GM12878 (cell line): ENCODE data around the gene SOCS1. TPM values are rescaled to one million over a fixed set of nuclear protein-coding genes. Genes with fewer than 3 reads are reported as not detected.

Source experiments
- ATAC-seq: fragments of 200-7000 bp; cut with Tn5 transposase; 3 replicates; pipeline ENCODE4 v1.9.1; 2020; ENCODE audit warnings: mild to moderate bottlenecking, moderate library complexity
- BruUV-seq: library from RNA; stranded (reverse); fragments of 400-500 nt; replicated peaks from 2 replicates; lab custom pipeline; 2021; lab: Mats Ljungman, UMichigan
- CTCF ChIA-PET: fragments of 300-600 bp; sonication (Branson Sonifier 250); formaldehyde crosslinking; extraction: SDS; loops from one replicate; lab custom pipeline; 2021; ENCODE audit warnings: inconsistent platforms; lab: Yijun Ruan, JAX
- POLR2A ChIA-PET: fragments of 350-600 bp; formaldehyde crosslinking; extraction: SDS; loops from one replicate; lab custom pipeline; 2021; ENCODE audit warnings: inconsistent platforms; lab: Charles Lee
- RAD21 ChIA-PET: fragments of 300-600 bp; sonication (Branson Sonifier 250); formaldehyde crosslinking; loops from one replicate; lab custom pipeline; 2023; ENCODE audit warnings: antibody characterized with exemption; ENCODE audit not compliant: unreplicated experiment; lab: Charles Lee
- SMC1A ChIA-PET: fragments of 300-600 bp; sonication (Branson Sonifier 250); formaldehyde crosslinking; loops from one replicate; lab custom pipeline; 2023; ENCODE audit not compliant: unreplicated experiment, uncharacterized antibody; lab: Charles Lee
- DNase-seq: peaks from one replicate; pipeline ENCODE4 v3.0.0-alpha.2; 2011; ENCODE audit warnings: low read depth, low spot score
- FAIRE-seq: peaks from 3 replicates; lab custom pipeline; 2011; peaks lifted over from hg19 to GRCh38; lab: Jason Lieb, UNC
- H2AFZ ChIP-seq: 2 replicates; pipeline ENCODE4 v1.6.0; 2011; ENCODE audit warnings: low read depth, low read length, control low read depth; ENCODE audit not compliant: control insufficient read depth
- H3K27ac ChIP-seq: 2 replicates; pipeline ENCODE4 v1.5.1; 2011; ENCODE audit warnings: control low read depth; ENCODE audit not compliant: control insufficient read depth, insufficient read depth
- H3K27me3 ChIP-seq, 2 experiments: replicated peaks in 1 of 2; 2 replicates each; pipeline versions ENCODE4 v1.6.0 to v1.6.1; 2011; ENCODE audit warnings: low read length in 1 of 2; ENCODE audit not compliant: control insufficient read depth in 2 of 2, insufficient read depth in 2 of 2
- H3K36me3 ChIP-seq, 2 experiments: 2 replicates each; pipeline ENCODE4 v1.5.1; 2011; ENCODE audit warnings: low read length in 1 of 2; ENCODE audit not compliant: control insufficient read depth in 2 of 2, insufficient read depth in 2 of 2
- H3K4me1 ChIP-seq: 2 replicates; pipeline ENCODE4 v1.6.1; 2011; ENCODE audit warnings: mild to moderate bottlenecking, low read length, moderate library complexity, mixed read lengths; ENCODE audit not compliant: control insufficient read depth, insufficient read depth
- H3K4me2 ChIP-seq: 2 replicates; pipeline ENCODE4 v1.6.0; 2011; ENCODE audit warnings: control low read depth; ENCODE audit not compliant: control insufficient read depth, insufficient read depth
- H3K4me3 ChIP-seq: fragments of 200-600 bp; sonication (generic); 2 replicates; pipeline ENCODE4 v1.5.1; 2016
- H3K79me2 ChIP-seq: 2 replicates; pipeline ENCODE4 v1.6.0; 2011; ENCODE audit warnings: low read length; ENCODE audit not compliant: control insufficient read depth, insufficient read depth
- H3K9ac ChIP-seq: 2 replicates; pipeline ENCODE4 v1.8.0; 2011; ENCODE audit warnings: low read length, control low read depth, mixed read lengths; ENCODE audit not compliant: control insufficient read depth, insufficient read depth
- H3K9me3 ChIP-seq: replicated peaks from 3 replicates; pipeline ENCODE4 v1.5.1; 2011; ENCODE audit warnings: mild to moderate bottlenecking, low read length; ENCODE audit not compliant: control insufficient read depth, insufficient read depth
- H4K20me1 ChIP-seq: 2 replicates; pipeline ENCODE4 v1.6.0; 2011; ENCODE audit not compliant: control insufficient read depth, insufficient read depth
- GABPA ChIP-seq: IDR thresholded peaks from 2 replicates; pipeline ENCODE4 v1.6.1; 2014; ENCODE audit warnings: antibody characterized with exemption, low read depth, mild to moderate bottlenecking, inconsistent platforms
- GATAD2B ChIP-seq: fragments of 450-650 bp; conservative IDR thresholded peaks from 2 replicates; pipeline ENCODE4 v1.6.1; 2017; ENCODE audit warnings: low read depth, mild to moderate bottlenecking, moderate library complexity
- NFXL1 ChIP-seq: fragments of 450-650 bp; IDR thresholded peaks from 2 replicates; pipeline ENCODE4 v1.6.1; 2017; ENCODE audit warnings: antibody characterized with exemption, mild to moderate bottlenecking, borderline replicate concordance
- PML ChIP-seq: IDR thresholded peaks from 2 replicates; pipeline ENCODE4 v1.6.1; 2012; ENCODE audit warnings: low read length, inconsistent platforms
- RBBP5 ChIP-seq: fragments of 200-600 bp; sonication (generic); conservative IDR thresholded peaks from 2 replicates; pipeline ENCODE4 v1.6.1; 2016
- SMAD5 ChIP-seq: IDR thresholded peaks from 2 replicates; pipeline ENCODE4 v1.6.1; 2016; ENCODE audit warnings: antibody characterized with exemption, low read depth
- SUPT20H ChIP-seq: IDR thresholded peaks from 2 replicates; pipeline ENCODE4 v1.6.1; 2011; ENCODE audit warnings: low read depth, mild to moderate bottlenecking, low read length, moderate library complexity, borderline replicate concordance; ENCODE audit not compliant: control insufficient read depth
- WRNIP1 ChIP-seq: IDR thresholded peaks from 2 replicates; pipeline ENCODE4 v1.6.1; 2011; ENCODE audit warnings: low read depth, low read length, improper control_type of control experiment, borderline replicate concordance
- WGBS: methylation state at CpG from one replicate; pipeline ENCODE4 v1.1.6; 2016; ENCODE audit warnings: low lambda C conversion rate; ENCODE audit not compliant: insufficient replicate concordance, insufficient coverage; ENCODE audit errors: missing lambda C conversion rate; 5-methylcytosine and 5-hydroxymethylcytosine counted together
- in situ Hi-C: fragments of 300-500 bp; cut with MboI; formaldehyde crosslinking; loops from 9 replicates; pipeline ENCODE4 v1.14.3; 2018; ENCODE audit warnings: mixed read lengths
- intact Hi-C: fragments of 100-400 bp; cut with micrococcal nuclease; formaldehyde crosslinking; loops from one replicate; pipeline ENCODE4 v1.14.2; 2022; ENCODE audit not compliant: unreplicated experiment
- polyA plus RNA-seq, 11 experiments: library from polyadenylated mRNA; depleted of rRNA in 4 of 11; unstranded in 6 of 11; stranded (reverse) in 5 of 11; fragments of >200 nt; fragmentation: Nextera tagmentation in 4 of 11; fragmentation: Illumina TruSeq in 1 of 11; extraction: Ambion mirVana in 4 of 11; extraction: Trizol in 1 of 11; gene quantifications; 1 replicate in 1 of 11; 2 replicates in 10 of 11; pipeline versions ENCODE4 v1.2.1 to v1.2.3, GENCODE V29; 2011 to 2016; ENCODE audit warnings: inconsistent platforms in 2 of 11, missing spikeins in 2 of 11, low read depth in 1 of 11
- total RNA-seq, 4 experiments: library from RNA; depleted of rRNA in 3 of 4; stranded (reverse); fragments of >200 nt in 3 of 4; fragmentation: Illumina TruSeq in 1 of 4; extraction: Trizol in 1 of 4; gene quantifications; 2 replicates each; pipeline versions ENCODE4 v1.2.1 to v1.2.3, GENCODE V29; 2013 to 2021

The SOCS1 gene
- total and polyA plus RNA-seq, 10 of the 15 experiments (the other 5 are each of a cell fraction or from before 2014, with no cell fraction given): 0.42 to 39.8 (median 11.2) TPM

DNA sequence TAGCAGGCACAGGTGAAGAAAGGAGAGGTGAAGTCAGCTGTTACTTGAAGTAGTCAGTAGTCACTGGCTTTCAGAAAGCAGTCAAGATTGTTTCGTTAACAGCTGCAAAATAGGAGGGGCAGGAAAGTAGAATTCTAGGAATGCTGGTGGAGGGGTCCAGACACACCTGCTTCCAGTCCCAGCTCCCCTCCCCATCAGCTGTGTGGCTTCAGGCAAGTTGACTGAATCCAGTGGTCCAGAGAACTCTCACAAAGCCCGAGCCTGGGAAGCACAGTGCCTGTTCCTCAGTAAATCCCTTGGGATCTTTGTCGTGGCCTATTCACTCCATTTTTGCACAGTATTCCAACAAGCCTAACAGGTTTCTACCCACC, 4.6 kb upstream of the SOCS1 start:
- ChIA-PET CTCF (interaction anchor here (0.8 to 11.0 kb wide), 5 partner anchors 36 to 126 kb away, joined by 4 to 170 read pairs (median 7); no protein-coding TSS in a partner anchor), SMC1A (interaction anchor here (0.6 to 8.2 kb wide), 6 partner anchors 25 to 111 kb away, joined by 3 to 108 read pairs (median 4); no protein-coding TSS in a partner anchor)

DNA sequence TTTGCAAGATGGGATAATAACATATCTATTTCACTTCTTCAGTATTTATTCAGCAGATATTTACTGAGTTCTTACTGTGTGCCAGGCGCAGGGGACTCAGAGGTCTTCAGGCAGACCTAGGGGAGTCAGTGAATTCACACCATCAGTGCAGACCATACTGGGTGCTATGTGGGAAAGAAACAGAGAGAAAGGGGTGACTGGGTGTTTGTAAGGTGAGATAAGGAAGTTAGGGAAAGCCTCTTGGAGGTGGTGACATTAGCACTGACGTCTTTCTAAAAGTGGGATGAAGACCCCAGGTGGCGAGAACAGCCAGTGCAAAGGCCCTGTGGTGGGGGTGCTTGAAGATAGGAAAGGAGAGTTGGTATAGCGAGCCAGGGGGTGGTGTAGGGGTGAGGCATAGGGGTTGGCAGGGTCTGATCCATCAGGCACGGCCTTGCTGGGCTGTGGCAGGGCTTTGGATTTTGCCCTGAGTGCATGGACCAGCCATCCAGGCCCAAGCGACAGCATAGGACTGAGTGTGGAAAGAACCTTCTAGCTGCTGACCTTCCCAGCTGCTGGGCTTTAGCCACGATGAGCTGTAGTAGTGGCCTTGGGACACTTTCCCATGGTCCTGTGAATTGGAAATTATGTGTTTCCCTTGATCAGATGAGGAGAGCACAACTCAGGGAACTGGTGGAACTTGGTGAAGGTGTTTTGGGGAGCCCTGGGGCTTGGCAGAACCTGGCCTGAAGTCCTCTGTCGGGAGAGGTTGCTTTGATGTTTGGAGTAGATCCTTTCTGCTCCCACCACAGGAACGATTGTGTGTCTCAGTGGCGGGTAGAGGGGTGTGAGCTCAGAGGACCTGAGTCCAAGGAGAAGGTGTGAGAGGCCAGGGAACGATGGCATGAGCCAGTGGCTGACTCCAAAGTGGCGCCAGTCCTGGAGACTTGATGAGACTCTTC, 3.9 kb upstream of the SOCS1 start:
- no peak overlapping the region for H3K4me2 ChIP-seq
- H3K4me1 ChIP-seq: peaks cover 45% of the 10 kb centered on the region
- no peak for TF ChIP-seq GATAD2B
- no peak for TF ChIP-seq SMAD5
- no peak for TF ChIP-seq PML
- TF ChIP-seq NFXL1: no peak
- H3K4me3 ChIP-seq: no peak overlapping the region
- BruUV-seq: no TSS peak
- no peak overlapping the region for H3K9ac ChIP-seq
- H3K79me2 ChIP-seq: peaks cover 11% of the 10 kb centered on the region
- ATAC-seq (no peak), DNase-seq (no peak), FAIRE-seq (no peak)
- H2AFZ ChIP-seq: no peak overlapping the region
- ChIA-PET RAD21 (interaction anchor here (1.0 to 11.8 kb wide), 6 partner anchors 26 to 96 kb away, joined by 3 to 243 read pairs (median 54); no protein-coding TSS in a partner anchor), CTCF (interaction anchor here (0.8 to 11.0 kb wide), 9 partner anchors 37 to 294 kb away, joined by 4 to 170 read pairs (median 32); no protein-coding TSS in a partner anchor), SMC1A (interaction anchor here (0.6 to 8.8 kb wide), 17 partner anchors 11 to 295 kb away, joined by 3 to 108 read pairs (median 5); partner anchors contain the start of gene TNP2), POLR2A (interaction anchor here (0.5 to 5.8 kb wide), 6 partner anchors 12 to 205 kb away, joined by 3 to 80 read pairs (median 6); no protein-coding TSS in a partner anchor)
- in situ Hi-C loops (no loop called here), intact Hi-C loops (loop anchor here (5.0 kb wide), 3 partner anchors 158 to 278 kb away; no protein-coding TSS in a partner anchor)
- no peaks in the 10 kb centered on the region for H3K27me3 ChIP-seq
- no peak overlapping the region for H3K27ac ChIP-seq
- no peaks in the 10 kb centered on the region for H3K36me3 ChIP-seq
- H4K20me1 ChIP-seq: no peaks in the 10 kb centered on the region
- H3K9me3 ChIP-seq: no peaks in the 10 kb centered on the region
- WGBS: 87% methylated on average over 12 of the region's 12 CpGs

More for the DNA sequence above, 4.6 kb upstream of the SOCS1 start:
- in situ Hi-C loops: no loop called here
- H3K4me1 ChIP-seq: peaks cover 45% of the 10 kb centered on the region
- H3K36me3 ChIP-seq: no peaks in the 10 kb centered on the region
- FAIRE-seq (no peak), DNase-seq (no peak), ATAC-seq (no peak)
- peaks cover 5% of the 10 kb centered on the region for H3K79me2 ChIP-seq
- BruUV-seq: no TSS peak
- RAD21 ChIA-PET: interaction anchor here (1.0 to 11.8 kb wide), 4 partner anchors 34 to 95 kb away, joined by 3 to 243 read pairs (median 64); no protein-coding TSS in a partner anchor
- H3K4me3 ChIP-seq: no peak overlapping the region
- H4K20me1 ChIP-seq: no peaks in the 10 kb centered on the region
- intact Hi-C loops: no loop called here
- H3K9ac ChIP-seq: no peak overlapping the region
- no peak overlapping the region for H3K4me2 ChIP-seq
- TF ChIP-seq RBBP5 (no peak), WRNIP1 (no peak), SUPT20H (no peak), GABPA (no peak)
- TF ChIP-seq, all 136 proteins: peak for 0
- Histone ChIP-seq H2AFZ (no peak overlapping the region), H3K27me3 (no peaks in the 10 kb centered on the region), H3K9me3 (no peaks in the 10 kb centered on the region; the same call in 2 of the 3 replicates), H3K27ac (no peak overlapping the region)
- POLR2A ChIA-PET: interaction anchor here (0.5 kb wide), 1 partner anchor 110 kb away, joined by 13 read pairs; no protein-coding TSS in a partner anchor
- WGBS: 89% methylated on average over 2 of the region's 3 CpGs
